Measurements from ENCODE around the gene NCEH1. TPM values are rescaled to one million over a fixed set of nuclear protein-coding genes. Genes with fewer than 3 reads are reported as not detected.

NCEH1 gene
- total RNA-seq, 1 donor from 2014 or later, result 25.8 TPM

- DNase-seq (ENCODE audit: low read depth), result no peak
Measured at GRCh38 chr3:172582712-172583111, 128.2 kb downstream of the NCEH1 start.

GRCh38 chr3:172581757-172582166 lies 129.1 kb downstream of the NCEH1 start:
- DNase-seq (ENCODE audit: low read depth), result no peak

GRCh38 chr3:172580680-172581401 lies 130.0 kb downstream of the NCEH1 start:
- DNase-seq (ENCODE audit: low read depth), result no peak

Other genes with a start within 250 kb of the NCEH1 start
- gene TNFSF10, start 187.6 kb downstream of the NCEH1 start, total RNA-seq, result not detected in 2 replicates
- 44.5 and 59.8 TPM in 2 replicates for gene ECT2, start 39.7 kb upstream of the NCEH1 start, total RNA-seq